Measurements from ENCODE around the gene SHOC1.
A peak's percentile ranks its signal among the peaks of the same experiment; 100 is the strongest.
"Not testable (repeated sequence)": the region's sequence is repeated elsewhere in the genome, so short reads cannot be mapped to it uniquely, and the experiment has no call there.

Gene SHOC1

GRCh38 chr9:111794835-111795556 lies at the start of gene SHOC1:
TSS of gene SHOC1 (minus strand) at chr9:111794937. CDS start at chr9:111791418, 3,519 bp downstream.
- DNase-seq (ENCODE audit: low spot score): no peak

- DNase-seq (ENCODE audit: low spot score): peak; percentile 67
These were observed 49.2 kb upstream of the SHOC1 start for GRCh38 chr9:111843971-111844370.

- no peak for DNase-seq (ENCODE audit: low spot score)
These were observed 47.6 kb upstream of the SHOC1 start for GRCh38 chr9:111842313-111842712.

GRCh38 chr9:111840442-111840841 lies 45.7 kb upstream of the SHOC1 start:
- DNase-seq (ENCODE audit: low spot score): no peak

- no peak for DNase-seq (ENCODE audit: low spot score)
These were observed 45.2 kb upstream of the SHOC1 start for GRCh38 chr9:111839987-111840386.

- DNase-seq (ENCODE audit: low spot score): no peak
These were observed 44.6 kb upstream of the SHOC1 start for GRCh38 chr9:111839387-111839786.

GRCh38 chr9:111838439-111838838 lies 43.7 kb upstream of the SHOC1 start:
- DNase-seq (ENCODE audit: low spot score): peak; percentile 31

- no peak for DNase-seq (ENCODE audit: low spot score)
These were observed 41.6 kb upstream of the SHOC1 start for GRCh38 chr9:111836311-111836710.

- no peak for DNase-seq (ENCODE audit: low spot score)
These were observed 39.2 kb upstream of the SHOC1 start for GRCh38 chr9:111833941-111834340.

- no peak for DNase-seq (ENCODE audit: low spot score)
These were observed 37.7 kb upstream of the SHOC1 start for GRCh38 chr9:111832449-111832848.

GRCh38 chr9:111831371-111832108 lies 36.8 kb upstream of the SHOC1 start:
- no peak for DNase-seq (ENCODE audit: low spot score)

GRCh38 chr9:111828193-111828592 lies 33.5 kb upstream of the SHOC1 start:
- no peak for DNase-seq (ENCODE audit: low spot score)

- peak; percentile 84 for DNase-seq (ENCODE audit: low spot score)
These were observed 30.9 kb upstream of the SHOC1 start for GRCh38 chr9:111825468-111826145.

GRCh38 chr9:111821006-111821528 lies 26.3 kb upstream of the SHOC1 start:
- no peak for DNase-seq (ENCODE audit: low spot score)

GRCh38 chr9:111819360-111819759 lies 24.6 kb upstream of the SHOC1 start:
- DNase-seq (ENCODE audit: low spot score): no peak

- peak; percentile 64 for DNase-seq (ENCODE audit: low spot score)
These were observed 20.7 kb upstream of the SHOC1 start for GRCh38 chr9:111815285-111816070.

GRCh38 chr9:111812337-111812736 lies 17.6 kb upstream of the SHOC1 start:
- DNase-seq (ENCODE audit: low spot score): peak; percentile 90

- DNase-seq (ENCODE audit: low spot score): peak; percentile 79
These were observed 16.2 kb upstream of the SHOC1 start for GRCh38 chr9:111810908-111811307.

- DNase-seq (ENCODE audit: low spot score): not testable (repeated sequence)
These were observed 15.7 kb upstream of the SHOC1 start for GRCh38 chr9:111810415-111810814.

GRCh38 chr9:111807197-111807596 lies 12.5 kb upstream of the SHOC1 start:
- DNase-seq (ENCODE audit: low spot score): no peak

GRCh38 chr9:111806259-111806658 lies 11.5 kb upstream of the SHOC1 start:
- DNase-seq (ENCODE audit: low spot score): peak; percentile 74

GRCh38 chr9:111805830-111806241 lies 11.1 kb upstream of the SHOC1 start:
- DNase-seq (ENCODE audit: low spot score): peak; percentile 93
